Thyroid gland (tissue), 4 donors: ENCODE measurements around the gene ATXN7L1. TPM values are rescaled to one million over a fixed set of nuclear protein-coding genes. Genes with fewer than 3 reads are reported as not detected.
A peak's percentile ranks its signal among the peaks of the same experiment; 100 is the strongest.

Experiments
- DNase-seq, 2 donors: peaks; one replicate each; pipeline ENCODE4 v3.0.0-alpha.2; 2019
- H3K27ac ChIP-seq, 3 donors: fragments of 200-600 bp; sonication (generic); 1 replicate in 2 of 3; 2 replicates in 1 of 3; pipeline ENCODE4 v1.5.1; 2016 to 2019; ENCODE audit warnings: mild to moderate bottlenecking in 1 of 3, moderate library complexity in 1 of 3
- H3K27me3 ChIP-seq: fragments of 200-600 bp; sonication (generic); one replicate; pipeline ENCODE4 v1.5.1; 2019
- H3K36me3 ChIP-seq, 2 donors: fragments of 200-600 bp; sonication (generic); one replicate each; pipeline ENCODE4 v1.5.1; 2016 to 2019
- H3K4me1 ChIP-seq, 2 donors: fragments of 200-600 bp; sonication (generic); one replicate each; pipeline ENCODE4 v1.5.1; 2017 to 2019
- H3K4me3 ChIP-seq, 3 donors: fragments of 200-600 bp; sonication (generic); replicated peaks in 1 of 3; 1 replicate in 2 of 3; 2 replicates in 1 of 3; pipeline ENCODE4 v1.5.1; 2016; ENCODE audit warnings: mild to moderate bottlenecking in 1 of 3
- H3K9me3 ChIP-seq: fragments of 200-600 bp; sonication (generic); one replicate; pipeline ENCODE4 v1.5.1; 2017
- POLR2A ChIP-seq, 2 donors: fragments of 450-650 bp; IDR thresholded peaks; one replicate each; pipeline ENCODE4 v1.6.1; 2017; ENCODE audit warnings: antibody characterized with exemption in 2 of 2, mild to moderate bottlenecking in 2 of 2, moderate library complexity in 1 of 2
- WGBS, 2 donors: methylation state at CpG; one replicate each; pipeline ENCODE4 v1.1.5; 2017; 5-methylcytosine and 5-hydroxymethylcytosine counted together
- intact Hi-C: fragments of 100-400 bp; cut with DNase I; formaldehyde crosslinking; loops from one replicate; pipeline ENCODE4 v1.15.1; 2023
- total RNA-seq, 4 donors: library from RNA; depleted of rRNA; stranded (reverse); fragments of >200 nt; gene quantifications; one replicate each; pipeline ENCODE4 v1.2.3, GENCODE V29; 2016
- TF ChIP-seq, protein P1 (sequence below), 6 experiments: fragments of 200-600 bp in 3 of 6; fragments of 450-650 bp in 3 of 6; sonication (generic) in 3 of 6; IDR thresholded peaks; one replicate each; pipeline ENCODE4 v1.5.1; 2016 to 2019; ENCODE audit warnings: antibody characterized with exemption in 6 of 6, mild to moderate bottlenecking in 2 of 6, inconsistent platforms in 1 of 6, moderate library complexity in 1 of 6

ATXN7L1 gene
- total RNA-seq, 4 donors from 2014 or later, result 21.8 to 24.4 (median 22.8) TPM

DNA sequence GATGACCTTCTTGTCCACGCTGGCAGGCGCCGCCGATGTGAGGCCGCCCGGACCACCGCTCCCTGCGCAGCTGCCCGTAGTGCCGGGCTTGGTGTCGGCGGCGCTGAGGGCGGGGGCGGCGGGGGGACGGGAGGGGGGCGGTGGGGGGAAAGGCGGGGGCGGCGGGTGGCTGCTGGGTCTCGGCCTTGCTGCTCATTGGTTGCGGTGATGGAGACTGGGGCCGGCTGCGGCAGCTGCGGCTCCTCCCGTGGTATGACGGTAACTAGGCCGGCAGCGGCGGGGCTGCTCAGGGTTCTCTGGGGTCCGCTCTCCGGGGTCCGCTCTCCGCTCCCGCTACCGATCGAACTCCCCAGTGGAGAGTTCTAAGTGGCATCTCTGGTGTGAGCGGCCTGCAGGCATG is 293.3 kb downstream of the ATXN7L1 start:
- TF ChIP-seq POLR2A (IDR thresholded peaks at IDR 0.05), result no peak
- TF ChIP-seq, protein P1, sequence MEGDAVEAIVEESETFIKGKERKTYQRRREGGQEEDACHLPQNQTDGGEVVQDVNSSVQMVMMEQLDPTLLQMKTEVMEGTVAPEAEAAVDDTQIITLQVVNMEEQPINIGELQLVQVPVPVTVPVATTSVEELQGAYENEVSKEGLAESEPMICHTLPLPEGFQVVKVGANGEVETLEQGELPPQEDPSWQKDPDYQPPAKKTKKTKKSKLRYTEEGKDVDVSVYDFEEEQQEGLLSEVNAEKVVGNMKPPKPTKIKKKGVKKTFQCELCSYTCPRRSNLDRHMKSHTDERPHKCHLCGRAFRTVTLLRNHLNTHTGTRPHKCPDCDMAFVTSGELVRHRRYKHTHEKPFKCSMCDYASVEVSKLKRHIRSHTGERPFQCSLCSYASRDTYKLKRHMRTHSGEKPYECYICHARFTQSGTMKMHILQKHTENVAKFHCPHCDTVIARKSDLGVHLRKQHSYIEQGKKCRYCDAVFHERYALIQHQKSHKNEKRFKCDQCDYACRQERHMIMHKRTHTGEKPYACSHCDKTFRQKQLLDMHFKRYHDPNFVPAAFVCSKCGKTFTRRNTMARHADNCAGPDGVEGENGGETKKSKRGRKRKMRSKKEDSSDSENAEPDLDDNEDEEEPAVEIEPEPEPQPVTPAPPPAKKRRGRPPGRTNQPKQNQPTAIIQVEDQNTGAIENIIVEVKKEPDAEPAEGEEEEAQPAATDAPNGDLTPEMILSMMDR (IDR thresholded peaks at IDR 0.05), result no peak
- WGBS, 2 donors, result 73 to 80% methylated on average over 14 to 16 of the region's 39 CpGs
- DNase-seq, result no peak

DNA sequence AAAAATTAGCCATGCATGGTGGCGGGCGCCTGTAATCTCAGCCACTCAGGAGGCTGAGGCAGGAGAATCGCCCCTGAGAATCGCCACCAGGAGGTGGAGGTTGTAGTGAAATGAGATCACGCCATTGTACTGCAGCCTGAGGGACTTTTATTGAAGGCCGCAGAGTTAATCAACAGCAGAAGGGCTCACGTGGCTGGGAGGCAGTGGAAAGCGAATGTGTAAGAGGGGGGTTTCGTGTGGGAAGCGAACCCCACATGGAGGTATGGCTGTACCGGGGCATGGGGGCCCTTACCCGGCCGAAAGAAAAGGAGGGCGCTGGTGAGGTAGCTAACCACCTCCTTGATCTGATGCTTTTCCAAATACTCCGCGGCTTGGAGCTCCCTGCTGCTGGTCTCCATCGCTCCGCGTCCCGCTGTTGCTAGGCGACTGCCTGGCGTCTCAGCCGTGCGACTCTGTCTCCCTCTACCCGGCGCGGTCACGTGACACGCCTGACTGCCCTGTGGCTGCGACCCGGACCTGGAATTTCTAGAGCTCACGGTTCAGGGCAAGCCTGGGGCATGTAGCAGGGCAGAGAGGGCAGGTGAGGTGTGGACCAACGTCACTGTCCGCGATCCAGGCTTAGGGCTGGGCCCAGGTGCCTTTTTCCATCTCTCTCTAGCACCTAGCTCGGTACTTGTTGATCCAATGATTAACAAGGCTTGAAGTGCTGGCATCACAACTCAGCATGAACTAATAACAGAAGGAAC is 295.2 kb downstream of the ATXN7L1 start, which contains the start of gene EFCAB10:
EFCAB10 (minus strand) TSS at position 428 of the 746 bp plus-strand sequence; CDS start at position 398, 30 bp downstream.
- Histone ChIP-seq H3K9me3 (no peaks in the 10 kb centered on the region), H3K4me3 (no peak within 1 kb of the TSS), H3K36me3 (no peaks in the 10 kb centered on the region), H3K27me3 (no peaks in the 10 kb centered on the region), H3K27ac (no peak within 1 kb of the TSS), H3K4me1 (peaks cover 5 to 8% of the 10 kb centered on the region in 2 donors)
- DNase-seq, result peak; percentile 63 to 71
- intact Hi-C loops, result no loop called here
- TF ChIP-seq, protein P1 (IDR thresholded peaks at IDR 0.05), result no peak
- WGBS, 2 donors, result 10 to 18% methylated on average over 21 to 36 of the region's 36 CpGs

More for the DNA sequence above, 293.3 kb downstream of the ATXN7L1 start:
- no peaks in the 10 kb centered on the region for H3K9me3 ChIP-seq
- intact Hi-C loops, result no loop called here
- H3K36me3 ChIP-seq, result no peaks in the 10 kb centered on the region
- no peak overlapping the region for H3K27ac ChIP-seq
- no peak overlapping the region for H3K4me3 ChIP-seq
- H3K27me3 ChIP-seq, result no peaks in the 10 kb centered on the region
- H3K4me1 ChIP-seq, result peaks cover 5 to 8% of the 10 kb centered on the region in 2 donors

DNA sequence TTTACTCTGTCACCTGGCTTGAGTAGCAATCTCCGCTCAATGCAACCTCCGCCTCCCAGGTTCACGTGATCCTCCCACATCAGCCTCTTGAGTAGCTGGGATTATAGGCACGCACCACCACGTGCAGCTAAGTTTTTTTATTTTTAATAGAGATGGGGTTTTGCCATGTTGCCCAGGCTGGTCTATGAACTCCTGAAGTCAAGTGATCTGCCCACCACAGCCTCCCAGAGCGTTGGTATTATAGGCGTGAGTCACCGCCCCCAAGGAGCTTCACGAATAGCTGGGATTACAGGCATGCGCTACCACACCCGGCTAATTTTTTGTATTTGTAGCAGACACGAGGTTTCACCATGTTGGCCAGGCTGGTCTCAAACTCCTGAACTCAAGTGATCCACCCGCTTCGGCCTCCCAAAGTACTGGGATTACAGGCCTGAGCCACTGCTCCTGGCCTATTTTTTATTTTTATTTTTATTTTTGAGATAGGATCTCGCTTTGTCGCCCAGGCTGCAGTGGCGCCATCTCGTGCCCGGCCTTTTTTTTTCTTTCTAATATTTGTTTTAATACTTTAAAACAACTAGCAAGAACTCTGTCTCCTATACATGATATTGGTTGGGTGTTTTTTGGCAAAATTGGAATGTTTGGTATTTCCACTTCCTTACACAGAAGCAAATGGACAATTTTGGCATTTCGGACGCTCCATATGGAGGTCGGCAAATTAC is 296.2 kb downstream of the ATXN7L1 start:
- H3K4me3 ChIP-seq, result no peak overlapping the region
- 84 to 89% methylated on average over 22 of the region's 22 CpGs for WGBS, 2 donors
- no peaks in the 10 kb centered on the region for H3K36me3 ChIP-seq
- peaks cover 5 to 8% of the 10 kb centered on the region in 2 donors for H3K4me1 ChIP-seq
- no peak overlapping the region for H3K27ac ChIP-seq
- TF ChIP-seq, protein P1 (IDR thresholded peaks at IDR 0.05), result no peak
- TF ChIP-seq POLR2A (IDR thresholded peaks at IDR 0.05), result no peak
- no peaks in the 10 kb centered on the region for H3K9me3 ChIP-seq
- H3K27me3 ChIP-seq, result no peaks in the 10 kb centered on the region
- intact Hi-C loops, result no loop called here
- no peak for DNase-seq

DNA sequence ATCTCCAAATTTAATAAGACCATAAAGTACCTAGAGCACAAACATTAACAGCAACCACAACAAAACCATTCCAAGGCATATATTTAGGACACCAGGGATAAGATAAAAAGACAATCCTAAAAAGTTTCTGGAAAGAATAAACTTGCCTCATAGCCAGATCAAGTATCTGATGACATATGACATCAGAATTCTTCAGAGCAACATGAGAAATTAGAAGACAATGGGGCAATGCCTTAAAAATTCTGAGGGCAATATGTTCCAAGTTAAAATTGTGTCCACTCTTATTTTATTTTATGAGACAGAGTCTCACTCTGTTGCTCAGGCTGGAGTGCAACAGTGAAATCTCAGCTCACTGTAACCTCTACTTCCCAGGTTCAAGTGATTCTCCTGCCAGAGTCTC is 297.9 kb downstream of the ATXN7L1 start:
- H3K27ac ChIP-seq, result no peak overlapping the region
- intact Hi-C loops, result no loop called here
- TF ChIP-seq POLR2A (IDR thresholded peaks at IDR 0.05), result no peak
- TF ChIP-seq, protein P1 (IDR thresholded peaks at IDR 0.05), result no peak
- H3K27me3 ChIP-seq, result no peaks in the 10 kb centered on the region
- peaks cover 5 to 8% of the 10 kb centered on the region in 2 donors for H3K4me1 ChIP-seq
- no peaks in the 10 kb centered on the region for H3K36me3 ChIP-seq
- DNase-seq, result no peak
- H3K4me3 ChIP-seq, result no peak overlapping the region
- H3K9me3 ChIP-seq, result no peaks in the 10 kb centered on the region

DNA sequence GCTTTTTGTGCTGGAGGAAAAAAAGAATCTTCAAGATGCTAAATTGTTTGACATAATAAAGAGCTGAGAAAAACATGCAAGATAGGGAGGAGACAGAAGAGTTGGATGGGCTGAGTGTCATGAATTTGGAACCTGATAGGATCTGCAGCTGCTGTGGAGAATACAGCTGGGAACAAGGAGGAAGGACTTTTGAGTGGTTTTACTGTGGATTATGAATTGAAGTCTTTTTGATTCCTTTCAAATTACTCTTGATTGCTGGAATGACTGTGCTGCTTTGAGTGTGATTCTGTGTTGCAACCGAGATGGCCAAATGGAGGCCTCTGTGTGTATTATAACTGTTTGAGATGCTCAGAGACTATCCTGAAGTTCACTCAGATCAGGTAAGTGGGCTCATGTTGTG is 299.1 kb downstream of the ATXN7L1 start:
- 76 to 96% methylated on average over 1 of the region's 1 CpG for WGBS, 2 donors
- intact Hi-C loops, result no loop called here

More for the DNA sequence above, 299.1 kb downstream of the ATXN7L1 start:
- no peak overlapping the region for H3K27ac ChIP-seq
- H3K4me3 ChIP-seq, result no peak overlapping the region
- no peak for TF ChIP-seq POLR2A (IDR thresholded peaks at IDR 0.05)
- TF ChIP-seq, protein P1 (IDR thresholded peaks at IDR 0.05), result no peak
- peaks cover 5 to 8% of the 10 kb centered on the region in 2 donors for H3K4me1 ChIP-seq
- no peaks in the 10 kb centered on the region for H3K27me3 ChIP-seq
- H3K9me3 ChIP-seq, result no peaks in the 10 kb centered on the region
- no peak for DNase-seq
- no peaks in the 10 kb centered on the region for H3K36me3 ChIP-seq
